Measurements from ENCODE around the gene PKP2. TPM values are rescaled to one million over a fixed set of nuclear protein-coding genes. Genes with fewer than 3 reads are reported as not detected.
"Not testable (repeated sequence)": the region's sequence is repeated elsewhere in the genome, so short reads cannot be mapped to it uniquely, and the experiment has no call there.

Gene PKP2
- total RNA-seq, 1 donor from 2014 or later, result 8.8 TPM

DNA sequence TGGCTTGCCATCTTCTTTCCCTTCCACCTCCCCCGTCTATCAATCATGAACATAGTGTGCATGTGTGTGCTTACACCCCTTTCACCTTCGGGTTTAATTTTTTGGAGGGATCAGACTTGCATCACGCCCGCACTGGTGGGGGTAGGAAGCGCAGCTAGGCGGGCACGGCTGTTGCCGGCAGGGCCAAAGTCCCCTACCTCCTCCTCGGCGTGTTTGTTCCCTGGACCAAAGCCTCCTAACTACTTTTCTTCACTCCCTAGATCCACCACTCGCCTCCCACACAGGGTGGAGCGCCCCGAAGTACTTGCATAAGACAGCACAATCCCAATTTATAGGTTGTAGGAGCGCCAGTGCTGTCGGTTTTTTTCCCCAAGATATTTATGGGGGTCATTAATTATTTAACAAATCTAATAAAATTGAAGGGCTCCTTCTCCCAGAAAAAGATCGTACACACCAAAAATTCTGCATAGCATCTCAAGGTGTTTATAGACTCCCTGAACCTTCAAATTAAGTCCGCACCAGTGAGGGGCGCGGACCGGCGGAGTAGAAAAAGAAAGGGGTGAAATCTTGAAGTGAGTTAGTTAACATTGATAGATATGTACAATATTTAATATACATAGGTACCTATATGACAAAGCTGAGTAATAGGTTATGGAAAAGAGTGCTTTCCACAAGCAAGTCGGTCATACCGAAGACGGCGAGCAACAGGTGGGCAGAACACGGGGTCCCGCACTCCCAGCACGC lies 717 bp downstream of the PKP2 start:
- no peak for DNase-seq

DNA sequence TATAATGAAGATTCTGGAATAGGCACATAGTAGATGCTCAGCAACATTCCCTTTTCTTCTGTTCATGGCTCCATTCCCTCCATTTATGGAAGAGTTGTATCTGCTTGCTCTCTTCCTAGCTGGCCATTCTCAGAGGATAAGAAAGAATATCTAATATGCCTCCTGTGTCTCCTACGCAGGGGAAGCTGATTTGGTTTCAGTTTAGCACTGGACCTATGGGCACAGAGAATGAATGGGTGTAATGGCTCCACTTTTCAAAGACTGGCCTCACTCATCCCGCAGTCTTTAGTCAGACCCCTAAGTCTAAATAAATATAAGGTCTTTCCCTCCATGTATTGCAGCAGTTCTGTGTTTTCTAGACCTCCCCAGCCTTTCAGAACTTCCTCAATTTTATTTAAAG lies 2.0 kb downstream of the PKP2 start:
- no peak for DNase-seq

DNA sequence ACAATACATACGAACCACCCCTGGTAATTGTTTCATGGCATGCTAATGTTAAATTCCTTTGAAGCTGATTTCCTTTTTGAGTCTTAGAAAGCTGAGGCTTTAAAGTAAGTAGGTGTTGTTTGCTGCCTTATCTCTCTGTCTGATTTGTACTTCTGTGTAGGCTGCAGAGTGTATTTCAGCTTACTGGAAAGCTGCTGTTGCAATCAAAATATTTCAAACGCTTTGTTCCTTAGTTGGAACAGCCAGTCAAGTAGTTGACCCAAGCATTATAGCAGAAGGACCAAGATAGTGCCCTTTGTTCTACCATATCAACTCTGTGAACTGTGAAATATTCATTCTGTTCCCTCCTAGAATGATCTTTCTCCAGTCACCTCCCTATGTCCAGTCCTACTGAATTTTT lies 3.1 kb downstream of the PKP2 start:
- DNase-seq, result no peak

DNA sequence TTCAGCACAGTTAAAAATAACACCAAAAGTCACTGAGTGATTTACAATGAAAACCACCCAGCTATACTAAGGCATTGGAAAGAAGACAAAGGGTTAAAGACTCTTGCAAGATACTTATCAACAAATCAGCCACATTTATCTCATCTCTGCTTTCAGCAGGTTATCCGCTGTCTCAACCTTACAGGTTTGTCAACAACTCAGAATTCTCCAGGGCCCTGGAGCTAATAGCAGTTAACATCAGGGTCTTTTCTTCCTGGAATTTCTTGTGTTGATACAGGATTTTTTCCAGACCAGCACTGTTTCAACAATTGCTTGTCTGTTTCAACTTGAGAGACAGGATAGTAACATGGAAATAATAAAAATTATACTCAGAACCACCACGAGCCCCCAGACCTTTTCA lies 3.5 kb downstream of the PKP2 start:
- no peak for DNase-seq

DNA sequence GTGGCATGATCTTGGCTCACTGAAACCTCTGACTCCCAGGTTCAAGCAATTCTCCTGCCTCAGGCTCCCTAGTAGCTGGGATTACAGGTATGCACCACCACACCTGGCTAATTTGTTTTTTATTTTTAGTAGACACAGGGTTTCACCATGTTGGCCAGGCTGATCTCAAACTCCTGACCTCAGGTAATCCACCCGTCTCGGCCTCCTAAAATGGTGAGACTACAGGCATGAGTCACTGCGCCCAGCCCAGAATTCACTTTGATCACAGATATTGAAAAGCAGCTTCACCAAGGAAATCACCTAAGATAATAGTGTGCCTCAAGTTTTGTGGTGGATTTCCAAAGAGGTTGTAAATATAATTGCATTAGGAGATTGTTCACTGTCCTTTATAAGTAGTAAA lies 4.2 kb downstream of the PKP2 start:
- DNase-seq, result not testable (repeated sequence)

DNA sequence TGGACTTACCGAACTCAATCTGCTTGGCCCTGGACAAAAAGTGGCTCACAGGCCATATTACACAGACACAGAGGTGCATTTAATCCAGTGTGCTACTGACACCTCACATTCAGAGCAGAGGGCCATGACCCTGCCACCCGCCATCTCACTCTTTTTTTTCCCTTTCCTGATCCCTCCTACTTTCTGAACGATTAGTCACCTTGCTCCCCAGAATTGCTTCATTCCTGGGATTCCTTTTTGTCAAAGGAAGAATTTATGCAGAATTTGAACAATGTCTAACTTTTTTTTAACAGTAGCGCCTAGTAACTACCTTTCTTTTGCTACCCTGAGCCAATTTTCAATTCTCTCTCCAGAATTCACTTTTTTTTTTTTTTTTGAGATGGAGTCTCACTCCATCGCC lies 4.6 kb downstream of the PKP2 start:
- no peak for DNase-seq

DNA sequence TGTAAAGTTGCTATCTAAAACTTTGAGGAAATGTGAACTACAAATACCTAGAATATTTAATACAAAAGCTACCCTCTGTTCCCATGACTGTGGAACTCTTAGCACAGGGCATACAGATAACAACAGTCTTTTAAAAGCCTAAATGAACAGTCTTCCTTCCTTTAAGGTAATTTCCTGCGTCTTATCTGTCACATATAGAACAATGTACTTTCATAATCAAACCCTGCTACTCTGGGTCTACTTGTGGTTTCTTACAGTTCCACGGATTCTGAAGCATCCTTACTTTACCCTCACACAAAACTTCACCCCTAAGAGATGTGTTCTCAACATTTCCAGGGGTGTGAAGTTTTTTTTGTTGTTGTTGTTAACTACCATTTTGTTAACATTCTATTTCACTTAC lies 5.1 kb downstream of the PKP2 start:
- no peak for DNase-seq

DNA sequence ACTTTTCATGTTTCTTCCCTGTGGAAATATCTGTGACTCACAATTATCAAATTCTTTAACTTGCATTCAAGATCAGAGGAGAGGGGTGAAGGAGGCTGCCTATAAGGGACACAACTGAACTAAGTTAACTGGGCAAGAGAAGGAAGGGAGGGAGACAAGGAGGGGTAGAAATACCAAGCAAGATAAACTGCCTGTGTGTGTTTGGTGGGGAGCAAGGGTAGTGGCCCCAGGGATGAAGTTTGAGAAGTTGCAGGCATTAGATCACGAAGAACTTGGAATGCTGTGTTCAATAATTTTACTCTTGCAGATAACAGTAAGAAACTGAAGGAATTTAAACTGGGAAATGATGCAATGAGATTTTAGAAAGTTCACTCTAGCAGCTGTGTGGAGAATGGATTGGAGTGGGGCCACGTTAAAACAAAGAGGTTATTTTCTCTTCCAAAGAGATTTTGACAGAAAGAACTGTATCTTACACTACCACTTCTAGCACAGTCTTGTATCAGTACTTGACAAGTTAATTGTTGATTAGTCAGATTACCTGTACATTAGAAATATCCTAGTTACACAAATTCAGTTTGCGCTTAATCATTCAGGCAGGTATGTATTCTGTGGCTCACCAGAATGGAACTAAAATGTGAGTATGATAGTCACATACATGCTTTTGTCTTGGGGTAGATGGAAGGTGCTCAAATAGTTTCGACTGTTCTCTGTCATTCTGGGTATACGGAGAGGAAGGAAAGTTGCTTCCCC lies 7.4 kb downstream of the PKP2 start:
- peak; percentile 42 for DNase-seq

DNA sequence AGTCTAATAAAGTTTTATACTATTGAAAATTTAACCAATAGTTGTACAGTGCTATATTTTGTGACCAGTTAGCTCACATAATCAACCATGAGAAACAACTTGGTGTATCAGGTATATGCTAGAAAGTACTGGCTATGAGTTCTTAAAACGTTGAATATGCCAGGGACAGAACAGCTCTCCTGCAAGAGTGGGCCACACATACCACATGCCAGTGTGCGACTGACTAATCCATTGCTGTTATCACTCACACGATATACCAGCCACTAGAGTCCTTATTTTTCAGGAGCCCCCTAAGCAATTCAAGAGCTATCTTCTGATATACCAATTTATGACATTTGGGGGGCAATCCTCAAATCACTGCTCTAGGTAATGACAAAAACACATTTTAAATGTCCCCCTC lies 9.5 kb downstream of the PKP2 start:
- no peak for DNase-seq

DNA sequence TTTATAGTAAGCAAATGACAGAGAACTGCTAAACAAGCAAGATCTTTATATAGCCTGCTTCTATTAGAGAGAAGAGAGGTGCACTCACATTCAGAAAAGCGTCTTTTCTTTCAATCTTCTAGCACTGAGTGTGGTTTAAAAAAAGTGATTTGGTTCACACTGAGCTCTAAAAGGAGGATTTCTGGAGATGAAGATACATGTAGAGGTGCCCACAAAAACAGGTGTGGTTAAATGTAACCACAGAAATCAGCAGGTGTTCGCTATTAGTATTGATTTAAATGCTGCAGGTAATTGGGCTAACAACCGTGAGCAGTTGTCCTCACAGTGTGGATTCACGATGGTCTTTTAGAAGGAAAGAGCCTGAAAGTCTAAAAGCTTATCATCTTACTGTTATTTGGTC lies 10.7 kb downstream of the PKP2 start:
- DNase-seq, result no peak

DNA sequence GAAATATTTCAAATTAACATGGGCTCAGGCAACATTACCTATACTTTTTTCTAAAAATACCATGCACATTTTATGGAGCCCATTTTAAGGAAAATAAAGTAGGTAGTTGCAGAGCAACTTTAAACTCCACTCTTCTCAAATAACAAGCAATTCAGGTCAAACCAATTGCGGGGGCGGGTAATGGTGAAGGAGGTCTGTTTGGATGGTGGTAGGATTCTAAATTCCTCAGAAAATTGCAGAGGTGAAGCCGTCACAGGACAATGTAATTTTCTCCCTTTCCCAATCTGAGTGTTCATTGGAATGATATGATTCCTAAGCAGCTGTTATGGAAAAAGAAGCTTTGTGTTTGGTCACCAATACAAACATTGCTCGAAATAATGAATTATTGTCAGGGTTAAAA lies 11.6 kb downstream of the PKP2 start:
- no peak for DNase-seq

DNA sequence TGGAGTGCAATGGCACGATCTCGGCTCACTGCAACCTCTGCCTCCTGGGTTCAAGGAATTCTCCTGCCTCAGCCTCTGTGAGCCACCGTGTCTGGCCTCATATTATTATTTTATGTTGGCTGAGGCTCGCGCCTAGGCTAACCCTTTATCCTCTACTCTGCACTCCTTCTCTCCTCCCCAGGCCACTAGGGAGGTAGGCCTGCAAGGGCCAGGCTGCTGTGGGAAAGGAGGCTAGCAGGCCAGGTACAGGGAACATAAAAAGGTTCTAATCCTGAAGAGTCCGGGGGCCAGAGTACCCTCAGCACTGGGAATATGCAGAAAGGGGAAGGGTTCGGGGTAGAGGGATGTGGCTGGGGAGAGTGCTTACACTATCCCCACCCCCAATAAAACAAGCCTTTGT lies 14.9 kb downstream of the PKP2 start:
- DNase-seq, result no peak

DNA sequence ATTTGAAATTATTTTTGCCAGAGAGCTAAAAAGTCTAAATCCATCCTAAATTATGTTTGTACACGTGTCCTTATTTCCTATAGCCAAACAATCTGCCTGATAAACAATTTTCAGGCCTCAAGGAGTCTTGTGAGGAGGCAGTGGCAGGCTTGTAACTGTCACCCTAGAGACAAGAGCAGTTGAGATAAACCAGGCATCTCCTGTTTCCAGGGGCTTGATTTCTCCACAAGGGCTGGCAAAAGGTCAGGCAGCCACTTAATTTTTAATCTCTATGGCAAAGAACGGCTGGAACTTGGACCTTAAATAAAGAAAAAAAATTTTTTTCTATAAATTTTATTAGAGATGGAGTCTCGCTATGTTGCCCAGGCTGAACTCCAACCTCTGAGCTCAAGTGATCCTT lies 15.5 kb downstream of the PKP2 start:
- no peak for DNase-seq

DNA sequence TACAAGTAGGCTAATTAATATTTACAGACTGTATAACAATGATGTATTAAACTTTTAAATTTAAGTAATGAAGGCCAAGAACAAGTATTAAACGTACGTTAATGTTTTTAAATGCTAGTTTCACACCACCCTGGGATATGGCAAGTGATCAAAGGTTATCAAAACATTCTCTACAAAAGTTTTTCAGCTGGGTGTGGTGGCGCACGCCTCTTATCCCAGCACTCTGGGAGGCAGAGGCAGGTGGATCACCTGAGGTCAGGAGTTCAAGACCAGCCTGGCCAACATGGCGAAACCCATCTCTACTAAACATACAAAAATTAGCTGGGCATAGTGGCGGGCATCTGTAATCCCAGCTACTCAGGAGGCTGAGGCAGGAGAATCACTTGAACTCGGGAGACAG lies 17.5 kb downstream of the PKP2 start:
- DNase-seq, result not testable (repeated sequence)

DNA sequence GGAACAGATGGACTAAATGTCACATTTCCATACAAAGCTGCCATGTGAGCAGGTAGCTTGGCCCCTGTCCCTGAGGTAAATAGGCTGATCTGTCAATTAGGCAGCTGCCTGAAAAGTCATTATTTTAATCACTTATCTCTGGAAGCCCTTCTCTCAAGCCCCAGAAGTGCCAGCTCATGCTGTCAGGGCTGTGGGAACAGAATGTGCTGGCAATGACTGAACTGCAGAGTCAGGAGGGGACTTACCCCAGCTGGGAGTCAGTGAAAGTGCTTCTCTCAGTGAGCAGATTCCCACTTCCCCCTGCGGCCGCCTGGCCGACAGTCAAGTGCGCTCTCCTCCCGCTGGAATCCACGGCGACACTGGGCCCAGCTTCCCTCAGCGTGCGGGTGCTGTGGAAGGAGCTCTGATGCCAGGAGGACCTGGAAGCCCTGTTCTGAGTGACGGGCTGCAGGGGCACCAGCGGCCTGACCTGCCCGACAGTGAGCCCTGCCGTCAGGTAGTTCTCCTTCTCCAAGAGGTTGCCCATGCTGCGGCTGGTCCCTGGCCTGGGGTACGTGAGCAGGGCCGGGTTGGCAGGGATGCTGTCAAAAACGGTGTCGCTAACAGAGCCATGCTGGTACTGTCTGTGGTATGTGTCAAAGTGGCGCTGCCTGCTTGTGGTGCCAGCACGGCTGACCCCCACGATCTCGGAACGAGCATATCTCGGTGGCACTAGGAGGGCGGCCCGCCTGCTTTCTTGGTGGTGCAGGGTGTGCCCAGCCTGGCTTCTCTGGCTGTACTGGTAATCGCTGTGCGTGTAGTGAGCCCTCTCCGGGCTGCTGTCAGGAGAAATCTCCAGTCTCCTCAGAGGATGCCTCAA lies 18.7 kb downstream of the PKP2 start:
- no peak for DNase-seq

DNA sequence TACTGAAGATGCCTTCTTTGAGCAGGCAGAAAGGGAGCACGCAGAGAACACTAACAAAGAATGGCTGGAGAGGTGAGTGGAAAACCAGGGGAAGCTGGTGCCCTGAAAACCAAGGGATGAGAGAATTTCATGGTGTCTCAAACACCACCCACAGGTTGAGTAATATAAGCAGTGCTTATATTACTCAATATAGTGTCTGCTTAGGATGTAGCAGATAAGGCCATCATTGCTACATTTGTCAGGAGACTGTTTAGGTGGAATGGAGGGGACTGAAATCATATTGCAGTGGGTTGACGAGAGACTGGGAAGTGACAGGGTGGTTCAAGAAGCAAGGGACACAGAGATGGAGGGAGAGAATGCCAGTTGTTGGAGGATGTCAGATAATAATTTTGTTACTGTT lies 20.6 kb downstream of the PKP2 start:
- no peak for DNase-seq

DNA sequence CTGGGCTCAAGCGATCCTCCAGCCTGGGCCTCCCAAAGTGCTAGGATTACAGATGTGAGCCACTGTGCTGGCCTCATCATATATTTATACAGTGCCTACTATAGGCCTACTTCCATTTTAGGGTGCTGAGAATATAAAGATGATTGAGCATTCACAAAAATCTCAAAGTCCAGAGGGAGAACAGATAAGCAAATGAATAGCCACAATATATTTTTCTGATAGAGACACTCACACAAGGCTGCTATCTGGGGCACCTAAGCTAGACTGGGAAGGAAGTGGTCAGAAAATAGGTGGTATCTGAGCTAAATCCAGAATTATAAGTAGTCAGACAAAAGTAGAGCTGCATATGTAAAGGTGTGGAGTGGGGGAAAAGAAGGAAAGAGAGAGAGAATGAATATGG lies 21.6 kb downstream of the PKP2 start:
- no peak for DNase-seq

DNA sequence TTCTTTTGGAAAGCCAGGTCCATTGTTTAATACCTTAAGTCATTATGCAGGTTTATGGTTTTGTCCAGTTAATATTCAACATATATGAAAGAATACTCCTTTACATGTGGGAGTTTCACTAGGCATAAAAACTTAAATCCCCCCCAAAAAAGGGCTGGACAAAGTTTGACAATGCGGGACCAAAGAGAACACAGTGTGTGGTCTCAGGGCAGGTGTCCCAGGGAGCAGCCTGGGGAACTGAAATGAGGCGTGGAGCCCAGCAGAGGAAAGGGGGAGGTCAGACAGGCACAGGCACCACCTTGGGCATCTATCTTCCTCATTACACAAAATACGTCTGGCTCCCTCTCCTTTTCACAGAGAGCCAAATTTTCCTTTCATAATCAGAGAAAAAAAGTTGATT lies 22.5 kb downstream of the PKP2 start:
- no peak for DNase-seq

DNA sequence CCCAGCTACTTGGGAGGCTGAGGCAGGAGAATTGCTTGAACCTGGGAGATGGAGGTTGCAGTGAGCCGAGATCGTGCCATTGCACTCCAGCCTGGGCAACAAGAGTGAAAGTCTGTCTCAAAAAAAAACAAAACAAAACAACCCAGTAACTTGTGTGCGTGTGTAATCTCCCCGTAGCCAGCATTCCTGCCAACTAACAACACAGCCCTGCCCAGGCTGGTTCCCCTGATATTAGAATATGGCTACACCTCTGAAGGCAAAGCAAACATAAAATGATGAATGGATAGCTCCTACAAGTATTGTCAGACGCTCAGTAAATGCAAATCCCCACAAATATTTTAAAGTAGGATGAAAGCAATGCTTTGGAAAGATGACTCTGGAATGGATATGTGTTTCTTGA lies 24.2 kb downstream of the PKP2 start:
- not testable (repeated sequence) for DNase-seq

DNA sequence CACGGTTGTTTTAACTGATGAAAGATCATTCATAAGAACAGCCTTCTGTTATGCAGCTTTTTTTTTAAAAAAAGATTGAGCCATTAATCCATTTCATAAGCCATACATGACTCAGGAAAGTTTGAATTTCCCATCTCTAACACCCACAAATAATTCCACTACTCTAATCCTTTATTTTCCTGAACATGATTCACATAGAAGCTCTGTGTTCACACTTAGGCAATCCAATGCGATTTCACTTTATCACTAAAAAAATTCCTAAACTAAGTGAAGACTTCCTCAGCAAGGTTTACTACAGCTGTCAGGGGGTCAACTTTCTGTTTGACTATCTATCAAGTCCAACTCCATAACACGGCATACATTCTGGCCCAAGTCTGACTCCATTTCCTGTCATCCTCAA lies 25.9 kb downstream of the PKP2 start:
- DNase-seq, result no peak

DNA sequence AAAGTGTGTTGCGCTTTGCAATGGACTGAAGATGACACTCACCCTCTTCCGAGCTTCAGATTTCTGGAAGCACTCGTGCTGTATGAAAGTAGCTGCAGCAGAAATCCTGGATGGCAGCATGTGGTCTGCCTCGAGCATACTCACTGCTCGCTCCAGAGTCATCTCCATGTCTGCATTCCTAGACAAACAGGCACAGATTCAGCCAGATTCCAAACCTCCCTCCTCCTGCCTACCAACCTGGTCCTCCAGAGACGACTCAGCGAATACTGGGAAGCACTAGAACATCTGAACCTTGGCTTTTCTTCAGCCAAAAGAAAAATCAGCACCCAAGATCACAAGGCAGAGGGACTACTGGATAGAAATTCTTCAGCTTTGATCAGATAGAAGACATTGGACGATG lies 27.7 kb downstream of the PKP2 start:
- no peak for DNase-seq

DNA sequence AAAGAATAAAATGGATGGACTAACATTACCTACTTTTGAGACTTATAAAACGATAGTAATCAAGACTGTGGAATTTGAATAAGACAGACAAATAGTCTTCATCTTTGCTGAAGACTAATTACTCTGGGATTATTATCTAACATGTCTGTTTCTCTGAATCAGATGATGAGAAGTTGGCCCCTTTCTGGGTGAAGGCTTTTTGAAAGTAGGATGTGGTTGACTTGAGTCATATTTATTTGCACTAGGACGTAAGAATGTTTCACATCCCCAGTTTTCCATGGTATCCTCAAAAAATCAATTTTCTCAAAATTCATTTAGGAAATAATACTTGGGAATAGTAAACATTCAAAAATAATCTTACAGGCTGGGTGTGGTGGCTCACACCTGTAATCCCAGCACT lies 31.8 kb downstream of the PKP2 start:
- no peak for DNase-seq

DNA sequence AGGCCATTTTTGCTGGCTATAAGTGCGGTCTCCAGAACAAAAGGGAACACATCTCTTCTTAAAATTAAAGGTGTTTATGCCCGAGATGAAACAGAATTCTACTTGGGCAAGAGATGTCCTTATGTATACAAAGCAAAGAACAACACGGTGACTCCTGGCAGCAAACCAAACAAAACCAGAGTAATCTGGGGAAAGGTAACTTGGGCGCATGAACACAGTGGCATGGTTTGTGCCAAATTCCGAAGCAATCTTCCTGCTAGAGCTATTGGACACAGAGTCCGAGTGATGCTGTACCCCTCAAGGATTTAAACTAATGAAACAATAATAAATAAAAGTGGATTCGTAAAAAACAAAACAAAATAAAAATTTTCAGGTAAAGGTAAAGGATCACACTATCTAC lies 33.4 kb downstream of the PKP2 start:
- DNase-seq, result no peak
